ENCODE results near the gene S100A6. TPM values are rescaled to one million over a fixed set of nuclear protein-coding genes. Genes with fewer than 3 reads are reported as not detected.
"Not testable (repeated sequence)": the region's sequence is repeated elsewhere in the genome, so short reads cannot be mapped to it uniquely, and the experiment has no call there.

Gene S100A6
- total RNA-seq, 2 experiments from 2014 or later, result 425 to 431 TPM

DNA sequence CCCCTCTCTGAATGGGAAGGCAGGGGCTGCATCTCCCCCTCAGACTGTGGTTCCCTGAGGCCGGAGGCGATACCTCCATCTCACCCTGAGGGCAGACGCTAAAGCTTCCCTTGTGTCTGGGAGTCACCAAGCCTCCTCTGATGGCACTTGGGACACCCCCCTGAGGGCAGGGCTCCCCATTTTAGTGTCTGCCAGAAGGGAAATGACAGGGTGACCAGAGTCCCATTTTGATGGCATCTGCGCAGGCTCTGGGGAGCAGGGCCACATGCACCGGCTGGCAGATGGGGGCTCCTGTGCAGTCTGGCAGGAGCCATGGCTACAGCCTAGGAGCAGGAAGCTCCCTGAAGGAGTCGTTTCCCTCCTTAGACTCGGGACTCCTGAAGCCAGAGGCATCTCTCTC lies 28.2 kb upstream of the S100A6 start:
- H3K27ac Mint-ChIP-seq, result no peak overlapping the region
- peaks cover 33% of the 10 kb centered on the region for H3K4me1 Mint-ChIP-seq (ENCODE audit: low read depth)
- H3K36me3 Mint-ChIP-seq (ENCODE audit: low read depth), result no peaks in the 10 kb centered on the region
- CTCF ChIA-PET, result interaction anchor here (1.1 to 8.3 kb wide), 4 partner anchors 8 to 53 kb away, joined by 3 to 106 read pairs (median 36); partner anchors contain the start of gene S100A6
- no peaks in the 10 kb centered on the region for H3K9me3 Mint-ChIP-seq (ENCODE audit: insufficient read depth)
- no peak for DNase-seq
- H3K4me3 Mint-ChIP-seq, result no peak overlapping the region
- POLR2A ChIA-PET, result interaction anchor here (0.6 to 0.9 kb wide), 3 partner anchors 19 to 70 kb away, joined by 3 to 4 read pairs (median 3); no protein-coding TSS in a partner anchor
- ATAC-seq, result no peak
- no peaks in the 10 kb centered on the region for H3K27me3 Mint-ChIP-seq (ENCODE audit: low read depth)

DNA sequence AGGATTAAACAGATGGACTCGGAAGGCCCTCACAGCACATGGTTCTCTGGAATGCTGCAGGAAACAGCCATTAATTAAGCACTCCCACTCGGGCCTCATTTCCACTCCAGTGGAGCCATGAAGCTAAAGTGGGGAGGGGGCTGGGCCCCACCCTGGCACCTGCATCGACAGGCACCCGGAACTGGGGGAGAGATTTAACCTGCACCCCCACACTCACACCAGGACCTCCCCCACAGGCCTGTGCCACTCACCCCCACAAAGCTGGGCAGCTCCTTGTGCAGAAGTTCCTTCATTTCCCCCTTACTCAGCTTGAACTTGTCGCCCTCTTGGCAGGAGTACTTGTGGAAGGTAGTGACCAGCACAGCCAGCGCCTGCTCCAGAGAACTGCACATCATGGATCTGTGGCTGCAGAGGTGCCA lies 27.7 kb upstream of the S100A6 start:
- ChIA-PET POLR2A (interaction anchor here (0.6 to 0.9 kb wide), 3 partner anchors 18 to 71 kb away, joined by 3 to 4 read pairs (median 3); no protein-coding TSS in a partner anchor), CTCF (interaction anchor here (1.1 to 8.3 kb wide), 4 partner anchors 9 to 53 kb away, joined by 3 to 106 read pairs (median 36); partner anchors contain the start of gene S100A6)
- Mint-ChIP-seq H3K9me3 (ENCODE audit: insufficient read depth) (no peaks in the 10 kb centered on the region), H3K4me1 (ENCODE audit: low read depth) (peaks cover 29% of the 10 kb centered on the region), H3K36me3 (ENCODE audit: low read depth) (no peaks in the 10 kb centered on the region), H3K27me3 (ENCODE audit: low read depth) (no peaks in the 10 kb centered on the region), H3K27ac (no peak overlapping the region), H3K4me3 (no peak overlapping the region)
- DNase-seq, result no peak
- ATAC-seq, result no peak

DNA sequence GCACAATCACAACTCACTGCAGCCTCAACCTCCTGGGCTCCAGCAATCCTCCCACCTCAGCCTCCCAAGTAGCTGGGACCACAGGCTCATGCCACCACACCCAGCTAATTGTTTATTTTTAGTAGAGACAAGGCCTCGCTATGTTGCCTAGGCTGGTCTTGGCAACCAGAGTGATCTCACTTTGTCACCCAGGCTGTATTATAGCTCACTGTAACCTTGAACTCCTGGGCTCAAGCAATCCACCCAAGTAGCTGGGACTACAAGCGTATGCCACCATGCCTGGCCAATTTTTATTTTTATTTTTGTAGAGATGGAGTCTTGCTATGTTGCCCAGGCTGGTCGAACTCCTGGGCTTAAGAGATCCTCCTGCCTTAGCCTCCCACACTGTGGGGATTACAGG lies 26.2 kb upstream of the S100A6 start:
- not testable (repeated sequence) for DNase-seq; H3K36me3 Mint-ChIP-seq (ENCODE audit: low read depth)

DNA sequence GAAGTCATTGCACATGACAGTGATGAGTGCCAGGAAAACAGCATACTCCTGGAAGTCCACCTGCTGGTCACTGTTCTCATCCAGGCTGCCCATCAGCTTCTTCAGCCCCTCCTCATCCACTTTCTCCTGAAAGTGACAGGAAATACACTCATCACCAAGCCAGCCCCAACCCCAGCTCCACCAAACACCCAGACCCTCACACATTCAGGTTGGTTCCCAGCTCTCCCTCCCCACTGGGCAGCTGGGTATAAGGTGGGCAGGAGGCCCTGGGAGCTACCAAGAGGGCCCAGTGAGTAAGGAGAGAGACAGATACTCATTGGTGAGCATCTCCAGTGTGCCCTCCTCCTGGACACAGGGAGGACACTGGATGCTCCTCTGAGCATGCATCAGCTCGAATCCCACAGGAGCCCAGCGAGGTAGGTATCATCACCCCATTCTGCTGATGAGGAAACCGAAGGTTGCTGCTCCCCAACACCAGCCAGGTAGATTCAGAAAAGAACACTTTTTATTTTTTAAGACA lies 25.7 kb upstream of the S100A6 start:
- no peak overlapping the region for H3K4me3 Mint-ChIP-seq
- ATAC-seq (no peak), DNase-seq (no peak)
- peaks cover 13% of the 10 kb centered on the region for H3K4me1 Mint-ChIP-seq (ENCODE audit: low read depth)
- H3K27ac Mint-ChIP-seq, result no peak overlapping the region
- no peaks in the 10 kb centered on the region for H3K27me3 Mint-ChIP-seq (ENCODE audit: low read depth)
- H3K9me3 Mint-ChIP-seq (ENCODE audit: insufficient read depth), result no peaks in the 10 kb centered on the region
- no peaks in the 10 kb centered on the region for H3K36me3 Mint-ChIP-seq (ENCODE audit: low read depth)
- ChIA-PET CTCF (interaction anchor here (1.4 to 8.3 kb wide), 5 partner anchors 9 to 67 kb away, joined by 4 to 106 read pairs (median 8); partner anchors contain the start of genes S100A4 and S100A6), POLR2A (interaction anchor here (1.9 to 2.4 kb wide), 2 partner anchors 17 to 26 kb away, joined by 6 to 8 read pairs; partner anchors contain the start of gene S100A6)

More for the DNA sequence above, 26.2 kb upstream of the S100A6 start:
- not testable (repeated sequence) for H3K27me3 Mint-ChIP-seq (ENCODE audit: low read depth); ATAC-seq; H3K4me3 Mint-ChIP-seq; H3K9me3 Mint-ChIP-seq (ENCODE audit: insufficient read depth); H3K27ac Mint-ChIP-seq
- ChIA-PET CTCF (interaction anchor here (1.4 to 8.3 kb wide), 4 partner anchors 9 to 51 kb away, joined by 4 to 106 read pairs (median 38); partner anchors contain the start of genes S100A4 and S100A6), POLR2A (interaction anchor here (1.9 to 2.4 kb wide), 2 partner anchors 17 to 26 kb away, joined by 6 to 8 read pairs; partner anchors contain the start of gene S100A6)
- peaks cover 18% of the 10 kb centered on the region for H3K4me1 Mint-ChIP-seq (ENCODE audit: low read depth)

DNA sequence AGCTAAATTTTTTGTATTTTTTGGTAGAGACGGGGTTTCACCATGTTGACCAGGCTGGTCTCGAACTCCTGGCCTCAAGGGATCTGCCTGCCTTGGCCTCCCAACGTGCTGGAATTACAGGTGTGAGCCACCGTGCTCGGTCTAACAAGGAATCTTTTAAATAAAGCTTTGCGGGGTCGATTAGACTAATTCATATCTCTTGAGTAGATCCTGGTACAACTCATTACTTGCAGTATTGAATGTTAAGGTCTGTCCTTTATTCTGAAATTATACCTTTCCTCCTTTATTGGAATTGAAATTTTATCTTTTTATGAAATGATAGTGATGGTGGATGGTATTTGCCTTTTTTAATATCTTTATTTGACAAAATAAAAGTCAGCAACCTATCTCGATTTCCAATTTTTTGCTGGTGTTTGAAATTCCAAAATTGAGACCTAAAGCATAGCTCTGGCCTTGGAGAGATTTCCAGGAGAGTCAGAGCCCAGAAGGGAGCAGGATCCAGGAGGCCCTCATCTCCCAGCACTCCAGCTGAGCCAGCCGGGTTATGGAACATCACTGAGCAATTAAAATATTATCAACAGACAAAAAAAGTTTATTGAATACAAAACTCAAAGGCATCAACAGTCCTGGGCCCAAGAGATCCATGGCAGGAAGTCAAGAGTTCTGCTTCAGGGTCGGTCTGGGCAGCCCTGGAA lies 25.1 kb upstream of the S100A6 start:
- Mint-ChIP-seq H3K27me3 (ENCODE audit: low read depth) (peaks cover 2% of the 10 kb centered on the region), H3K27ac (no peak overlapping the region), H3K9me3 (ENCODE audit: insufficient read depth) (no peaks in the 10 kb centered on the region), H3K36me3 (ENCODE audit: low read depth) (no peaks in the 10 kb centered on the region), H3K4me3 (no peak overlapping the region), H3K4me1 (ENCODE audit: low read depth) (peaks cover 8% of the 10 kb centered on the region)
- DNase-seq (no peak), ATAC-seq (no peak)
- CTCF ChIA-PET, result interaction anchor here (0.8 to 8.3 kb wide), 7 partner anchors 8 to 67 kb away, joined by 3 to 106 read pairs (median 4); partner anchors contain the start of genes S100A4 and S100A6
- POLR2A ChIA-PET, result interaction anchor here (1.9 to 2.4 kb wide), 2 partner anchors 16 to 25 kb away, joined by 6 to 8 read pairs; partner anchors contain the start of gene S100A6

DNA sequence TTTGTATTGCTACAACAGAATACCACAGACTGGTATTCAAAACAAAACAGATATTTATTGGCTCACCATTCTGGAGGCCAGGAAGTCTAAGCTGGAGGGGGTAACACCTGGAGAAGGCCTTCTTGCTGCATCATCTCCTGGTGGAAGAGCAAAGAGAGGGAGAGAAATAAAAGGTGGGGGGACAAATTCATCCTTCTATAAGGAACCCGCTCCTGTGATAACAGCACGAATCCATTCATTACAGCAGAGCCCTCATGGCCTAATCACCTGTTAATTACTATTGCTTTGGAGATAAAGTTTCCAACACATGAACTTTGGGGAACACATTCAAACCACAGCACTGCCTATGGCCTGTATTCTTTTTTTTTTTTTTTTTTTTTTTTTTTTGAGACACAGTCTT lies 24.4 kb upstream of the S100A6 start:
- ChIA-PET POLR2A (interaction anchor here (1.9 to 2.4 kb wide), 2 partner anchors 16 to 24 kb away, joined by 6 to 8 read pairs; partner anchors contain the start of gene S100A6), CTCF (interaction anchor here (0.9 to 8.3 kb wide), 4 partner anchors 9 to 66 kb away, joined by 3 to 106 read pairs (median 36); partner anchors contain the start of gene S100A6)
- no peaks in the 10 kb centered on the region for H3K9me3 Mint-ChIP-seq (ENCODE audit: insufficient read depth)
- H3K4me3 Mint-ChIP-seq, result no peak overlapping the region
- DNase-seq (no peak), ATAC-seq (no peak)
- H3K36me3 Mint-ChIP-seq (ENCODE audit: low read depth), result no peaks in the 10 kb centered on the region
- peaks cover 2% of the 10 kb centered on the region for H3K27me3 Mint-ChIP-seq (ENCODE audit: low read depth)
- H3K4me1 Mint-ChIP-seq (ENCODE audit: low read depth), result peaks cover under 1% of the 10 kb centered on the region
- peak overlapping the region; percentile 28 for H3K27ac Mint-ChIP-seq

DNA sequence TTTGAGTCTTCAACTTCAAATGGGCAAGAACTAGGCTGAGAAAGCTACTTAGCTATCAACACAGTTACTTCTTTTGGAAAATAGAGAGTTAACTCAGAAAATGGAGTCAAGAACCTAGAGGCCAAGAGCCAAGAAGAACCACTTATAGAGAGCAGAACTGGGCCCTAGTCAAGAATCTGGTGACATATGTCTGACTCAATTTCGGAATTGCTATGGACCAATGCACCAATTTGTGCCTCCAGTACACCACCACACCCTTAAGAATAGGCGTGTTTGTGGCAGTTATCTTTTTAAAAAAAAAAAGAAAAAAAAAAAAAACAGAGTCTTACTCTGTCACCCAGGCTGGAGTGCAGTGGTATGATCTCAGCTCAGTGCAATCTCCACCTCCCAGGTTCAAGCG lies 22.1 kb upstream of the S100A6 start:
- H3K36me3 Mint-ChIP-seq (ENCODE audit: low read depth), result no peaks in the 10 kb centered on the region
- H3K4me1 Mint-ChIP-seq (ENCODE audit: low read depth), result peaks cover 8% of the 10 kb centered on the region
- peaks cover 2% of the 10 kb centered on the region for H3K27me3 Mint-ChIP-seq (ENCODE audit: low read depth)
- DNase-seq, result no peak
- no peak for ATAC-seq
- no peak overlapping the region for H3K4me3 Mint-ChIP-seq
- POLR2A ChIA-PET, result interaction anchor here (0.9 kb wide), 1 partner anchor 76 kb away, joined by 3 read pairs; the partner anchor contains the start of gene CHTOP
- no peak overlapping the region for H3K27ac Mint-ChIP-seq
- no peaks in the 10 kb centered on the region for H3K9me3 Mint-ChIP-seq (ENCODE audit: insufficient read depth)
- CTCF ChIA-PET, result interaction anchor here (0.7 to 2.0 kb wide), 5 partner anchors 10 to 47 kb away, joined by 3 to 12 read pairs (median 6); no protein-coding TSS in a partner anchor

DNA sequence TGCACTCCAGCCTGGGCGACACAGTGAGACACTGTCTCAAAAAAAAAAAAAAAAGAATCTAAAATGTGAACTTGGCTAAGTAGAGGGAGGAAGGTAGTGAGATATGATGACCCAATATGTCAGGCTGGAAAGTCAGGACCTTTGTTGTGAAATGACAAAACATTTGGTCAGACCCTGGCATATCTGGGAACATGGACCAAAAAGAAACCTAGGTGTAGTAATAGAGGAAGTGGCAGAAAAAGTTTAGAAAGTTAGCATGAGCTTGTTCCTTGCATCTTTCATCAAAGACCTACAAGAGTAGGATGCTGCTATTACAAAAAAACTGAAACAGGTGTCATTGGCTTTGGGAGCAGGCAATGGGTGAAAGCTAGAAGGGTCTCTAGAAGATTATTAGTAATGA lies 20.6 kb upstream of the S100A6 start:
- ChIA-PET POLR2A (interaction anchor here (0.6 to 1.4 kb wide), 3 partner anchors 11 to 21 kb away, joined by 3 to 4 read pairs (median 3); no protein-coding TSS in a partner anchor), CTCF (interaction anchor here (1.0 to 2.0 kb wide), 5 partner anchors 11 to 71 kb away, joined by 3 to 12 read pairs (median 4); partner anchors contain the start of genes S100A13 and S100A4)
- no peak for ATAC-seq
- H3K27me3 Mint-ChIP-seq (ENCODE audit: low read depth), result peaks cover 2% of the 10 kb centered on the region
- no peak for DNase-seq
- H3K9me3 Mint-ChIP-seq (ENCODE audit: insufficient read depth), result no peaks in the 10 kb centered on the region
- no peaks in the 10 kb centered on the region for H3K36me3 Mint-ChIP-seq (ENCODE audit: low read depth)
- peaks cover 8% of the 10 kb centered on the region for H3K4me1 Mint-ChIP-seq (ENCODE audit: low read depth)
- H3K27ac Mint-ChIP-seq, result peak overlapping the region; percentile 19
- no peak overlapping the region for H3K4me3 Mint-ChIP-seq

DNA sequence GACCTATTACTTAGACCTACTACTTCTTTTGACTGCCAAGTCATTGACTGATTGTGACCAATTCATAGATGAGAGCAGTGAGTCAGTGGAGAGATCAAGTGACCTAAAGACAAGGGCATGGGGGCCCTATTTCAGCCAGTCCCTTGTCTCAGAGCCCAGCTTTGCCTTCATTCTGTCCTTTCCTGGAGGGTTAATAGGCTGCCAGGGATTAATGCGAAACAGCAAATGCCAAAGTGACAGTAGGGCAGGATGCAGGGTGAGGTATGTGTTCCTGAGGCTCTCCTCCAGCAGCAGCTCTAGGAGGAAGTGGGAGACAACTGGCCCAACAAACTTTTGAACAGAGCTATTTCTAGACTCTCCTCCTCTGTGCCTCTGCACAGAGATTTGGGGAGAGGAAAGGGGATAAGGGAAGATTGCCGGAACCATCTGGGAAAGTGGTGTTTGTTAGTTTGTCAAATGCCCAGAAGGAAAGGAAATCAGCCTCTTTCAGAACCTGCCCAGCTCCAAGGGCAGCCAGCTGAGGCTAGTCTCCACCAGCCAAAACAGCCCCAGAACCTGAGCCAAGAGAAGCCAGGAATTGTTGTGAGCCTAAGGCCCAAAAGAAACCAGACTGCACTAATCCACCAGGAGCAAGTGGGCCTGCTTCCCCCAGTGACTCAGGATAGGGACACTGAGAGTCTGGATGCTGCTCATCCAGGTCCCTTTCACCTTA lies 18.2 kb upstream of the S100A6 start:
- DNase-seq (no peak), ATAC-seq (no peak)
- POLR2A ChIA-PET, result interaction anchor here (1.1 to 2.0 kb wide), 3 partner anchors 8 to 18 kb away, joined by 3 to 7 read pairs (median 5); partner anchors contain the start of genes S100A4 and S100A6
- H3K4me3 Mint-ChIP-seq, result no peak overlapping the region
- H3K4me1 Mint-ChIP-seq (ENCODE audit: low read depth), result peaks cover 12% of the 10 kb centered on the region
- H3K27me3 Mint-ChIP-seq (ENCODE audit: low read depth), result peaks cover 5% of the 10 kb centered on the region
- H3K27ac Mint-ChIP-seq, result no peak overlapping the region
- CTCF ChIA-PET, result interaction anchor here (1.3 to 13.7 kb wide), 4 partner anchors 9 to 20 kb away, joined by 3 to 185 read pairs (median 8); partner anchors contain the start of genes S100A4, S100A5 and S100A6
- H3K9me3 Mint-ChIP-seq (ENCODE audit: insufficient read depth), result no peaks in the 10 kb centered on the region
- no peaks in the 10 kb centered on the region for H3K36me3 Mint-ChIP-seq (ENCODE audit: low read depth)

DNA sequence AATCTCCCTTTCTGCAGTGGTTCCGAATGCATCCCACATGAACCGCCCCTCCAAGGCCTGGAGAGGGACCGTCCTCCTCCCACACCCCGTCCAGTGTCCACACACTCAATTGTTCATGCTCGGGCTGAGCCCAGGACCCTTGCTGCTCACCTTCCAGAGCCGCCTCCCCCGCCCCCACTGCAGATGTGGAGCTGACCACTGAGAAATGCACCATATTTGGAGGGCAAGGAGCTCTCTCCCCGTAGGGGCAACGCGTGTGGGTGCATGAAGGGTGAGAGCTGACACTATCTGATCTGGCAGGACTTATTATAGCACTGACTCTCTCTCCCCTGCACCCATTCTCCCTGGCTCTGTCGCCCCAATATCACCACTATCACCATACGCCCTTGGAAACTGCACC lies 17.3 kb upstream of the S100A6 start:
- no peak overlapping the region for H3K27ac Mint-ChIP-seq
- peaks cover 5% of the 10 kb centered on the region for H3K27me3 Mint-ChIP-seq (ENCODE audit: low read depth)
- H3K9me3 Mint-ChIP-seq (ENCODE audit: insufficient read depth), result no peaks in the 10 kb centered on the region
- H3K36me3 Mint-ChIP-seq (ENCODE audit: low read depth), result no peaks in the 10 kb centered on the region
- no peak for DNase-seq
- ChIA-PET POLR2A (interaction anchor here (1.5 to 2.0 kb wide), 2 partner anchors 9 to 17 kb away, joined by 3 to 7 read pairs; partner anchors contain the start of gene S100A6), CTCF (interaction anchor here (1.2 to 13.7 kb wide), 4 partner anchors 13 to 43 kb away, joined by 3 to 185 read pairs (median 6); partner anchors contain the start of genes S100A5 and S100A6)
- ATAC-seq, result no peak
- H3K4me3 Mint-ChIP-seq, result no peak overlapping the region
- H3K4me1 Mint-ChIP-seq (ENCODE audit: low read depth), result peaks cover 21% of the 10 kb centered on the region
